Trophoblast cell (in vitro differentiated cells and primary cell): ENCODE results near the gene NR1D2.

ENCODE experiments used
- DNase-seq, 2 donors: peaks; one replicate each; pipeline ENCODE4 v3.0.0-alpha.2; 2016
- H2AFZ ChIP-seq: 2 replicates; pipeline ENCODE4 v1.6.1; 2013; ENCODE audit warnings: low read length, moderate library complexity, mild to moderate bottlenecking; ENCODE audit not compliant: insufficient read depth, poor library complexity
- H2AK5ac ChIP-seq: 2 replicates; pipeline ENCODE4 v1.6.1; 2013; ENCODE audit warnings: mild to moderate bottlenecking, low read length
- H2BK120ac ChIP-seq: 2 replicates; pipeline ENCODE4 v1.6.1; 2013; ENCODE audit warnings: low read length, mild to moderate bottlenecking, moderate library complexity; ENCODE audit not compliant: insufficient read depth, poor library complexity
- H2BK12ac ChIP-seq: 2 replicates; pipeline ENCODE4 v1.6.1; 2013; ENCODE audit warnings: mild to moderate bottlenecking, low read length, moderate library complexity
- H2BK5ac ChIP-seq: 2 replicates; pipeline ENCODE4 v1.6.1; 2013; ENCODE audit warnings: low read length, low read depth, moderate library complexity, mild to moderate bottlenecking; ENCODE audit not compliant: poor library complexity
- H3K14ac ChIP-seq: 2 replicates; pipeline ENCODE4 v1.6.1; 2013; ENCODE audit warnings: mild to moderate bottlenecking, low read length
- H3K18ac ChIP-seq: 2 replicates; pipeline ENCODE4 v1.6.1; 2013; ENCODE audit warnings: mild to moderate bottlenecking, low read length
- H3K23ac ChIP-seq: 2 replicates; pipeline ENCODE4 v1.6.1; 2013; ENCODE audit warnings: low read length
- H3K27ac ChIP-seq: 2 replicates; pipeline ENCODE4 v1.5.1; 2013; ENCODE audit warnings: low read depth, mild to moderate bottlenecking, inconsistent platforms, low read length, moderate library complexity
- H3K27me3 ChIP-seq: 2 replicates; pipeline ENCODE4 v1.6.1; 2013; ENCODE audit warnings: inconsistent platforms, mild to moderate bottlenecking, low read length, moderate library complexity; ENCODE audit not compliant: insufficient read depth
- H3K36me3 ChIP-seq, 2 experiments: 1 replicate in 1 of 2; 2 replicates in 1 of 2; pipeline ENCODE4 v1.6.1; 2013; ENCODE audit warnings: low read length in 2 of 2, mild to moderate bottlenecking in 2 of 2, moderate library complexity in 1 of 2; ENCODE audit not compliant: insufficient read depth in 2 of 2, control insufficient read depth in 1 of 2
- H3K4ac ChIP-seq: 2 replicates; pipeline ENCODE4 v1.6.1; 2013; ENCODE audit warnings: low read depth, mild to moderate bottlenecking, low read length, moderate library complexity
- H3K4me1 ChIP-seq, 2 experiments: 1 replicate in 1 of 2; 2 replicates in 1 of 2; pipeline ENCODE4 v1.6.1; 2013; ENCODE audit warnings: low read length in 2 of 2, mild to moderate bottlenecking in 2 of 2, moderate library complexity in 1 of 2; ENCODE audit not compliant: insufficient read depth in 2 of 2, control insufficient read depth in 1 of 2
- H3K4me2 ChIP-seq: 2 replicates; pipeline ENCODE4 v1.6.1; 2013; ENCODE audit warnings: inconsistent platforms, mild to moderate bottlenecking, low read length, moderate library complexity
- H3K4me3 ChIP-seq: 2 replicates; pipeline ENCODE4 v1.5.1; 2013; ENCODE audit warnings: mild to moderate bottlenecking, low read depth, low read length, inconsistent platforms
- H3K79me1 ChIP-seq: one replicate; pipeline ENCODE4 v1.6.1; 2013; ENCODE audit warnings: low read length
- H3K79me2 ChIP-seq: 2 replicates; pipeline ENCODE4 v1.6.1; 2013; ENCODE audit warnings: low read length, mild to moderate bottlenecking; ENCODE audit not compliant: control insufficient read depth, insufficient read depth, poor library complexity
- H3K9ac ChIP-seq: 2 replicates; pipeline ENCODE4 v1.6.1; 2013; ENCODE audit warnings: mild to moderate bottlenecking, low read length
- H3K9me3 ChIP-seq: 2 replicates; pipeline ENCODE4 v1.6.1; 2013; ENCODE audit warnings: low read depth, mild to moderate bottlenecking, control low read depth, inconsistent platforms, low read length; ENCODE audit not compliant: insufficient read depth
- H4K12ac ChIP-seq: 2 replicates; pipeline ENCODE4 v1.6.1; 2013; ENCODE audit warnings: low read depth, mild to moderate bottlenecking, low read length, moderate library complexity
- H4K8ac ChIP-seq: 2 replicates; pipeline ENCODE4 v1.6.1; 2013; ENCODE audit warnings: low read depth, mild to moderate bottlenecking, low read length, moderate library complexity
- H4K91ac ChIP-seq: one replicate; pipeline ENCODE4 v1.6.1; 2013; ENCODE audit warnings: low read depth, mild to moderate bottlenecking, low read length, moderate library complexity
- WGBS: extraction: QIAGEN DNeasy Blood & Tissue Kit; methylation state at CpG from one replicate; pipeline ENCODE4 v1.1.7; 2013; ENCODE audit warnings: missing lambda C conversion rate; ENCODE audit not compliant: insufficient read length, insufficient coverage; ENCODE audit errors: extremely low coverage; 5-methylcytosine and 5-hydroxymethylcytosine counted together

NR1D2 gene

DNA sequence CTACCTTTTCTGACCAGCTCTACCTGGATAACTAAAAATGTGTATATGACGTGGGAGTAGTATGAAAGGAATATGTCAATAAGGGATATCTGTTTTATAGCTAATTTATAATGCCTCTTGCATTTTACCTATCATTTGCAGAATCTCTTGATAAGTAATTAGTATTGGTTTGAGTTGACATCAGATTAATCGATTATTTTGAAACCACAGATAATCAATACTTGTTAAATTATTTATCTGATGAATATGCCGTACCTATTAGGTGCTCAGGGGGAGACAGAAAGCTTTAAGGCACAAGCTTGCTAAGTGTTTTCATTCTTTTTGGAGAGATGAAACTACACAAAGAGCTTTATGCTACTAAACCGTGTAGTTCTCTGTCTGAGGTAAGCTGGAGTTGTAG is 24.3 kb downstream of the NR1D2 start:
- Histone ChIP-seq H3K27me3 (no peaks in the 10 kb centered on the region), H3K4me1 (no peaks in the 10 kb centered on the region), H3K14ac (no peak overlapping the region), H3K23ac (no peak overlapping the region), H3K4ac (no peak overlapping the region), H3K4me3 (no peak overlapping the region), H2BK120ac (no peak overlapping the region), H3K79me2 (no peaks in the 10 kb centered on the region), H3K4me2 (no peak overlapping the region), H2BK12ac (no peak overlapping the region), H3K36me3 (peaks cover 11 to 12% of the 10 kb centered on the region in 2 experiments), H3K79me1 (no peaks in the 10 kb centered on the region), H2AK5ac (no peak overlapping the region), H3K18ac (no peak overlapping the region), H2BK5ac (no peak overlapping the region), H4K12ac (no peak overlapping the region), H3K9me3 (no peaks in the 10 kb centered on the region), H3K27ac (no peak overlapping the region), H4K91ac (no peak overlapping the region), H2AFZ (no peak overlapping the region), H4K8ac (no peak overlapping the region), H3K9ac (no peak overlapping the region)
- WGBS = no CpG with 5 or more reads among the region's 4 CpGs
- no peak for DNase-seq

DNA sequence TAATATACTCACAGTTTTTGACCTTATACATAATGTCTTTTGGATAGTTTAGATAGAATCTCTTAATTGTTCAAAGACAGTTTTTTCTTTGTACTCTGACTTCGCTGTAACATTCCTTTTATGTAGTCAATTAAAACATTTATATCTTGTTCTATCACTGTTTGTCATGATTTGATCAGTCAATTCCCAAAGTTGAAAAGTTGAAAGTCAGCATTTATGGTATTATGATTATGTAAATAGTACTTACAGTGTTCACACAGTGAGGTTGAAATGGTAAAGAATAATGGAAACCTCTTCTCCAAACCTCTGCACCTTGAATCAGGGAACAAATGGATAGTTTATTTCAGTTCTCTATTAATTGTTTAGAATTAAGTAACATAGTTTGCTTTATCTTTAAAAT is 26.6 kb downstream of the NR1D2 start:
- Histone ChIP-seq H3K18ac (no peak overlapping the region), H3K4me3 (no peak overlapping the region), H3K9ac (no peak overlapping the region), H3K4ac (no peak overlapping the region), H3K36me3 (peaks cover 7 to 13% of the 10 kb centered on the region in 2 experiments), H3K79me1 (no peaks in the 10 kb centered on the region), H4K8ac (no peak overlapping the region), H3K14ac (no peak overlapping the region), H3K79me2 (no peaks in the 10 kb centered on the region), H3K9me3 (no peaks in the 10 kb centered on the region), H2BK5ac (no peak overlapping the region), H2AFZ (no peak overlapping the region), H2BK120ac (no peak overlapping the region), H3K27me3 (no peaks in the 10 kb centered on the region), H2AK5ac (no peak overlapping the region), H4K12ac (no peak overlapping the region), H3K4me1 (no peaks in the 10 kb centered on the region), H3K4me2 (no peak overlapping the region), H3K23ac (no peak overlapping the region), H2BK12ac (no peak overlapping the region), H3K27ac (no peak overlapping the region), H4K91ac (no peak overlapping the region)
- no peak for DNase-seq
- no CpG with 5 or more reads among the region's 1 CpG for WGBS

DNA sequence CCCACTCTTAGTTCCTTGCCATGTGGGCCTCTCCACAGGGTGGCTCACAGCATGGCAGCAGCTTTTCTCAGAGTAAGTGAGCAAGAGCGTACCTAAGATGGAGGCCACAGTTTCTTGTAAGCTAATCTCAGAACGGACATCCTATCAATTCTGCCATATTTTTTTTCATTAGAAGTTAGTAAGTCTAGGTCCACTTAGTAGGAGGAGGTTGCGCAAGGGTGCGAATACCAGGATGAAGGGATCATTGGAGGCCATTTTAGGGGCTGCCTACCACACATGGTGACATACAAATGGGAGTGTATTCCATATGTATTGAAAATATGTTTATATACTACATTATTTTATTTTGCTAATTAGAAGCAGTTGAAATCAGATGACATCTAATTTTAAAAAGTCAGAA is 31.5 kb downstream of the NR1D2 start:
- Histone ChIP-seq H3K4ac (no peak overlapping the region), H3K14ac (no peak overlapping the region), H3K18ac (no peak overlapping the region), H2AK5ac (no peak overlapping the region), H3K9me3 (peaks cover 3% of the 10 kb centered on the region), H3K79me2 (no peaks in the 10 kb centered on the region), H3K4me2 (no peak overlapping the region), H2BK120ac (no peak overlapping the region), H3K27ac (no peak overlapping the region), H2BK5ac (no peak overlapping the region), H4K8ac (no peak overlapping the region), H3K9ac (no peak overlapping the region), H3K36me3 (peaks cover 5 to 8% of the 10 kb centered on the region in 2 experiments), H3K79me1 (no peaks in the 10 kb centered on the region), H2AFZ (no peak overlapping the region), H2BK12ac (no peak overlapping the region), H3K4me1 (no peaks in the 10 kb centered on the region), H3K23ac (no peak overlapping the region), H3K27me3 (no peaks in the 10 kb centered on the region), H3K4me3 (no peak overlapping the region), H4K12ac (no peak overlapping the region), H4K91ac (no peak overlapping the region)
- DNase-seq = no peak
- no CpG with 5 or more reads among the region's 4 CpGs for whole genome bisulfite sequencing

DNA sequence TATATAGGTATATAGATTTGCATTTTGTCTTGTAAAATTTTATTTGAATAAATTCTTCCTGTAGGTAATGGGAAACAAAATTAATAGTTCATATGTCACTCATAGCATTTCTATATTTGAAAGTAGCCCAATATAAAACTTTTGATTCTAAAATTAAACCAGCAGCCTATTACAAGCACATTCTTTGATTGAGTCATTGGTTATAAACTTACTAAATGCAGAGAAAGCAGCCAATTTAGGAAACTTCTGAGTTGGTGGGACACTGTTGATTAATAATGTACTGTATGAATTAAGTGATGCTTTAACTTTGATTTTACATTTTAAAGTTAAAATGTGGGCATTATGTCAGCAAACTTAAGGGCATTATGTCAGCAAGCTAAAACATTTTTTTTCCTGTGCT is 34.5 kb downstream of the NR1D2 start:
- H4K91ac ChIP-seq = no peak overlapping the region
- no peak overlapping the region for H3K9ac ChIP-seq
- no peak overlapping the region for H2BK12ac ChIP-seq
- H4K12ac ChIP-seq = no peak overlapping the region
- H3K9me3 ChIP-seq = peaks cover 3% of the 10 kb centered on the region
- no peak overlapping the region for H2AK5ac ChIP-seq
- H2AFZ ChIP-seq = no peak overlapping the region
- H3K36me3 ChIP-seq = peaks cover 7 to 8% of the 10 kb centered on the region in 2 experiments
- no peak overlapping the region for H2BK120ac ChIP-seq
- H2BK5ac ChIP-seq = no peak overlapping the region
- no peak overlapping the region for H3K4ac ChIP-seq
- H3K14ac ChIP-seq = no peak overlapping the region
- no peak overlapping the region for H3K18ac ChIP-seq
- no peak overlapping the region for H3K4me2 ChIP-seq
- H3K27me3 ChIP-seq = no peaks in the 10 kb centered on the region
- no peaks in the 10 kb centered on the region for H3K79me1 ChIP-seq
- H4K8ac ChIP-seq = no peak overlapping the region
- no peaks in the 10 kb centered on the region for H3K4me1 ChIP-seq
- no peak overlapping the region for H3K23ac ChIP-seq
- no peak overlapping the region for H3K27ac ChIP-seq
- no peak overlapping the region for H3K4me3 ChIP-seq
- DNase-seq = no peak
- no peaks in the 10 kb centered on the region for H3K79me2 ChIP-seq
